SW480 (cell line): ENCODE results near the gene OST4.
"Not testable (repeated sequence)": the region's sequence is repeated elsewhere in the genome, so short reads cannot be mapped to it uniquely, and the experiment has no call there.

Experiments
- DNase-seq: peaks from one replicate; pipeline ENCODE4 v3.0.0-alpha.2; 2016; ENCODE audit warnings: low spot score

OST4 gene

GRCh38 chr2:27071277-27071989 lies at the start of gene OST4:
Gene OST4 (minus strand): TSS chr2:27071654.
- DNase-seq: peak; percentile 90

GRCh38 chr2:27119330-27119670 lies 47.8 kb upstream of the OST4 start:
- DNase-seq: not testable (repeated sequence)

DNA sequence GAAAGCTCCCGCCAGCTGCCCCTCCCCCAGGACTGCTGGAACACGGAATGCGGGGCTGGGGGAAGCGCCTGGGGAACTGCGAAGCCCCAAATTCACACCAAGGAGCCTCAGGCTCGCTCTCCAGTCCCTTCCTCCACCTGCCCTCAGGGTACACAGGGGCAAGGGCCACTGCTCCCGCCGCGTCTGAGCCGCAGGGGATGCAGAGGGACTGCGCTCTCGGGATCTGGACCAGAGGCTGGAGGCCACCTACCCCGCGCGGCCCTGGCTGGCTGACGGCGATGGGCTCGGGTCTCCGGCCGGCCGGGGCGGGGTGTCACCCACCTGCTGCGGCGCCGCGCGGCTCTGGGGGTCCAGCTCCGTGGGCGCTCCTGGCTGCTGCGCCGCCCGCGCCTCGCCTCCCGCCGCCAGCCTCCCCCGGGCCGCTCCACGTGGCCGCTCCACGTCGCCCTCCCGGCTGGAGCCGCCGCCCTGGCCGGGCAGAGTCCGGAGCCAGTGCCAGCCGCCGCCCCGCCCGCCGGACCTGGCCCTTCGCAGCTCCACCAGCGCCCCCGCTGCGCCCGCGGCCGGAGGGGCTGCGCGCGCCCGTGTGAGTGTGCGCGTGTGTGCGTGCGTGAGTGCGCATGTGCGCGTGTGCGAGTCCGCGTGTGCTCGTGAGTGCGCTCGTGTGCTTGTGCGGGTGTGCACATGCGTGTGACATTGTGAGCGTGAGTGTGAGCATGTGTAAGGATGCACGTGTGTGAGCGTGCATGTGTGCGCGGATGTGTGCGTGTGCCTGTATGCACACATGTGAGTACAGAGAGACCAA lies 47.3 kb upstream of the OST4 start, which contains the start of gene CGREF1:
CGREF1 (minus strand) TSS at position 604 of the 805 bp plus-strand sequence. CDS start 14,762 bp downstream, outside the sequence.
- peak; percentile 59 for DNase-seq

DNA sequence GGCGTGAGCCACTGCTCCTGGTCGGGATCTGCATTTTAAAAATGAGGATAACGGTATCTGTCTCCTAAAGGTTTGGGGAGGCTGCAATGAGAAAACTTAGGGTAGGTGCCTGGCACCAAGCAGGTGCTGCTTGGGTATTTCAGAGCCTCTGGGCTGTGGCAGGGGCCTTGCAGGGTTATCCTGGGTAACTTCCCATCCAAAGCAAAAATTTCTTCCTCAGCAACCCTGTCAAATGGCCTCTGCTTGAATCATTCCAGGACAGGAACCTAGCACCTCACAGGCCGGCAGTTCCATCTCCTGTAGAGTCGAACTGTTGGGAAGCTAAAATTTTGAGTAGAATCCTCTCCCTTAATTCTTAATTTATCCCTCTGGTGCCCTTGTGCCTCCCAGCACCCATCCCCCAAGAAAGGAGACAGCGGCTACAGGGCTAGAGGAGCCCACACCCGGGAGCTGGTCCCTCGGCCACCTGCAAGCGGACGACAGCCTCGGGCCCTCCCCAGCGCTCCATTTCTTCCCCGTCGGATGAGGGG lies 46.6 kb upstream of the OST4 start:
- no peak for DNase-seq

- DNase-seq: no peak
Measured at GRCh38 chr2:27115519-27115918, 44.1 kb upstream of the OST4 start.

DNA sequence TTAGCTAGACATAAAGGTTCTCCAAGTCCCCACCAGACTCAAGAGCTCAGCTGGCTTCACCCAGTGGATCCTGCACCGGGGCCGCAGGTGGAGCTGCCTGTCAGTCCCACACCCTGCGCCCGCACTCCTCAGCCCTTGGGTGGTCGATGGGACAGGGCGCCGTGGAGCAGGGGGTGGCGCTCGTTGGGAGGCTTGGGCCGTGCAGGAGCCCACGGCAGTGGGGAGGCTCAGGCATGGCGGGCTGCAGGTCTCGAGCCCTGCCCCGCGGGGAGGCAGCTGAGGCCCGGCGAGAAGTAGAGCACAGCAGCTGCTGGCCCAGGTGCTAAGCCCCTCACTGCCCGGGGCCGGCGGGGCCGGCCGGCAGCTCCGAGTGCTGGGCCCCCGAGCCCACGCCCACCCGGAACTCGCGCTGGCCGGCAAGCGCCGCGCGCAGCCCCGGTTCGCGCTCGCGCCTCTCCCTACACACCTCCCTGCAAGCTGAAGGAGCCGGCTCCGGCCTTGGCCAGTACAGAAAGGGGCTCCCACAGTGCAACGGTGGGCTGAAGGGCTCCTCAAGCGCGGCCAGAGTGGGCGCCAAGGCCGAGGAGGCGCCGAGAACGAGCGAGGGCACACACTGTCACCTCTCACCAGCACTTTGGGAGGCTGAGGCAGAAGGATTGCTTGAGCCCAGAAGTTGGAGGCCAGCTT lies 40.1 kb upstream of the OST4 start:
- DNase-seq: not testable (repeated sequence)

DNA sequence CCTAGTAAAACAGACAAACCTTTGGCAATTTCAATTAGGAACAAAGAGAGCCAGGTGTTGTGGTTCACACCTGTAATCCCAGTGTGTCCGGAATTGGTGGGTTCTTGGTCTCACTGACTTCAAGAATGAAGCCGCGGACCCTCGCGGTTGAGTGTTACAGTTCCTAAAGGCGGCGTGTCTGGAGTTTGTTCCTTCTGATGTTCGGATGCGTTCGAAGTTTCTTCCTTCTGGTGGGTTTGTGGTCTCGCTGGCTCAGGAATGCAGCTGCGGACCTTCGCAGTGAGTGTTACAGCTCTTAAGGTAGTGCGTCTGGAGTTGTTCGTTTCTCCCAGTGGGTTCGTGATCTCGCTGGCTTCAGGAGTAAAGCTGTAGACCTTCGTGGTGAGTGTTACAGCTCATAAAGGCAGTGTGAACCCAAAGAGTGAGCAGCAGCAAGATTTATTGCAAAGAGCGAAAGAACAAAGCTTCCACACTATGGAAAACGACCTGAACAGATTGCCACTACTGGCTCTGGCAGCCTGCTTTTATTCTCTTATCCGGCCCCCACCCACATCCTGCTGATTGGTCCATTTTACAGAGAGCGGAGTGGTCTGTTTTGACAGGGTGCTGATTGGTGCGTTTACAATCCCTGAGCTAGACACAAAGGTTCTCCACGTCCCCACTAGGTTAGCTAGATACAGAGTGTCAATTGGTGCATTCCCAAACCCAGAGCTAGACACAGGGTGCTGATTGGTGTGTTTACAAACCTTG lies 39.3 kb upstream of the OST4 start:
- DNase-seq: not testable (repeated sequence)

DNA sequence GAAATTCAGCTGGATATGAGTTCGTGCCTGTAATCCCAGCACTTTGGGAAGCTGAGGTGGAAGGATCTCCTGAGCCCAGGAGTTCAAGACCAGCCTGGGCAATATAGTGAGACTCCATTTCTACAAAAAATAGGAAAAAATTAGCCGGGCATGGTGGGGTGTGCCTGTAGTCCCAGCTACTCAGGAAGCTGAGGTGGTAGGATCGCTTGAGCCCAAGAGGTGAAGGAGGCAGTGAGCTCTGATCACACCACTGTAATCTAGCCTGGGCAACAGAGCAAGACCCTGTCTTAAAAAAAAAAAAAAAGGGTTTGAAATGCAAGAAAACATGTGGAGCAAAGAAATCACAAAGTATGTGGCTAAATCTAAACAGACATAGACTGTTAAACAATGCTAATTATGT lies 37.6 kb upstream of the OST4 start:
- no peak for DNase-seq

- no peak for DNase-seq
Measured at GRCh38 chr2:27108221-27108620, 36.8 kb upstream of the OST4 start.

DNA sequence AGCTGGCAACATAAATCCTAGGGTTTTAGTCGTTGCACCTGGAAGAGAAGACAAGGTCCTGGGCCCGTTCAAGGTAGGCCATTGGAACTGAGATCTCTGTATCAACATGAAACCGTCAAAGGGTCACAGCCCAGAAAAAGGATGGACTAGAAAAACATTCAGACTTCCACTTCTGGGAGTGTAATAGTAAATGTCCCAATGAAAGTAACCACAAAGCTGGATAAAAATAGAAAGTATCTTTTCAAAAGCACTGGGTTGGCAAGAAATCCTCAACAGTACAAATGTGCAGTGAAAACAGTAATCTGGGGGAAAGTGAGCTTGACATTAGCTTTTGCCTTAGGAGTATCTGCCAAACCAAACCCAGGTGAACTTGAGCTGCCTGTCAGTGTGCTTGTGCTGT lies 34.5 kb upstream of the OST4 start:
- DNase-seq: no peak

- no peak for DNase-seq
Measured at GRCh38 chr2:27102329-27102728, 30.9 kb upstream of the OST4 start.

DNA sequence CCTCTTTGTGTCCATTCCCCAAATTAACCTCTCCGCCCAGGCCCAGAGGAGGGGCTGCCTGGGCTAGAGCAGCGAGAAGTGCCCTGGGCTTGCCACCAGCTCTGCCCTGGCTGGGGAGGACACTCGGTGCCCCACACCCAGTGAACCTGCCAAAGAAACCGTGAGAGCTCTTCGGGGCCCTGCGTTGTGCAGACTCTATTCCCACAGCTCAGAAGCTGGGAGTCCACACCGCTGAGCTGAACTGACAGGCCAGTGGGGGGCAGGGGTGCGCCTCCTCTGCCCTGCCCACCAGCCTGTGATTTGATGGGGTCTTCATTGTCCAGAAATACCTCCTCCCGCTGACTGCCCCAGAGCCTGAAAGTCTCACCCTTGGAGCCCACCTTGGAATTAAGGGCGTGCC lies 28.6 kb upstream of the OST4 start:
- no peak for DNase-seq

GRCh38 chr2:27099334-27099955 lies 28.0 kb upstream of the OST4 start:
- DNase-seq: no peak

DNA sequence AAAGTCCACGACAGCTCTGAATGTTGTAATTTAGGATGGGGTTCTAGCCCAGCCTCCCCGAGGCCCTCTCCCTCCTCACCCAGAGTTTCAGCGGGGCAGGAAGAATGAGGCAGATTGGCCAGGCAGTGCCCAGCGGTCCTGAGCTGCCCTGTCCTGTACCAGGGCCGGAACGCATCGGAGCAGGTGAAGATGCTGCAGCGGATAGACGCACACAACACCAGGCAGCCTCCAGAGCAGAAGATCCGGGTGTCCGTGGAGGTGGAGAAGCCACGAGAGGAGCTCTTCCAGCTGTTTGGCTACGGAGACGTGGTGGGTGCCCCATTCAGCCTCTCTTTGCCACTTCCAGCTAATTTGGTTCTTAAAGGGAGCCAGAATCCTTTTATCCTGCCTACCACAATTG lies 25.9 kb upstream of the OST4 start:
- no peak for DNase-seq

DNA sequence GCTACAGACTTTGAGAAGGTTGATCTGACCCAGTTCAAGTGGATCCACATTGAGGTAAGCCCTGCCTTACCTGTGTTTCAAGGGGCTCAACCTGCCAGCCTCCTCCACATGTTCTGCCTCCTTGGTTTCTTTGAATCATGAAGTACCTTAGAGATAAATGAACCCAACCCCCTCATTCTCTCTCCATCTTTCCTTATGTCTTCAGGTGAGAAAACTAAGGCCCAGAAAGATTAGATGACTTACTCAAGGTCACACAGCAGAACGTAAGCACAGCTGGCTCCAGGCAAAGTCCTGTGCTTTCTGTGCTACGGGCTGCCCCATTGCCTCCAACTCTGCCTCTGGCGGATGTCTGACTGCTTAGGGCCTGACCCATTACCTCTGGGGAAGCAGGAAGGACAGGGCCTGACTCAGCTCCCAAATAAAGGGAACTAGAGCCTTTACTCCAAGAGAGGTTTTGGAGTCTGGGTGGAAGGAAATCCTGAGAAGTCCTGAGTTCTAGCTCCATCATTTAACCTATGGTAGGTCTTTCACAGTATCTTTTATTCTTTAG lies 25.4 kb upstream of the OST4 start:
- no peak for DNase-seq

DNA sequence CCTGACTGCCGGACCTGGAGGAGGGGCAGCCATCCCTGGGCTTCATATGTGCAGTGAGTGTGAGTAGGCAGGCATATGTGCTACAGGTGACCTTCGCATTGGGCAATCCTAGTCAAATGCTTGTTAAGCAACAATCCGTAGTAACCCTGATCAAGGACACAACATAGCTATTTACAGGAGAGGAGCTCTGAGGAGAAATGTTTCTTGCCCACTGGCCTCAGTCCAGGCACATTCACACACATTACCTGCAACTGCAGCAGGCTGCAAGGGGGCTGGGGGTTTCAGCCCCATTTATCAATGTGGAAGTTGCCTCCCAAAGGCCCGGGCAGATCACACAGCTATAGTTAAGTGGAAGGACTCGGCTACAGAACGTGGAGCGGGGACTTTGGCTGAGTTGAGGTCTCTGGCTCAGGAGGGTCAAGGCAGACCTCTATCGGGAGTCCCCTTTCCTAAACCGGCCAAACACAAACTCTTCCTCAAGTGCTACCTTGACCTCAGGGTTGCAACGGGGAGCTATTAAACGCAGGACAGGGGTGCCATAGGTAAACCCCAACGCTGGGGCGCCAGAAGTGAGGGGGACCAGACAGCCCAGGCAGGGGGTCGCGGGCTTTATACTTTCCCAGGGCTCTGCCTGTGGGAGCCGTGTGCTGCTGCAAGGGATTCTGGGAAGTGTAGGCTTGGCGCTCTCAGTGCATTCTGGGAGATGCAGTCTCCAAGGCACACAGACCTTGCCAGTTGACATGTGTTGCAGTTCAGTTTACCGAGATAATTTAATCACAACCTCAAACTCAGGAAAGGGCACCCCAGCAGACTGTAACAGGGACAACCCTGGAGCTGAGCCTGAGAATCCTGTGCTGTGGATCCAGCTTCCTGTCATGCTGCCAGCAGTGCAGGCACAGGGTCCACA lies 24.5 kb upstream of the OST4 start:
- DNase-seq: peak; percentile 46

GRCh38 chr2:27095427-27095744 lies 23.9 kb upstream of the OST4 start:
- no peak for DNase-seq

DNA sequence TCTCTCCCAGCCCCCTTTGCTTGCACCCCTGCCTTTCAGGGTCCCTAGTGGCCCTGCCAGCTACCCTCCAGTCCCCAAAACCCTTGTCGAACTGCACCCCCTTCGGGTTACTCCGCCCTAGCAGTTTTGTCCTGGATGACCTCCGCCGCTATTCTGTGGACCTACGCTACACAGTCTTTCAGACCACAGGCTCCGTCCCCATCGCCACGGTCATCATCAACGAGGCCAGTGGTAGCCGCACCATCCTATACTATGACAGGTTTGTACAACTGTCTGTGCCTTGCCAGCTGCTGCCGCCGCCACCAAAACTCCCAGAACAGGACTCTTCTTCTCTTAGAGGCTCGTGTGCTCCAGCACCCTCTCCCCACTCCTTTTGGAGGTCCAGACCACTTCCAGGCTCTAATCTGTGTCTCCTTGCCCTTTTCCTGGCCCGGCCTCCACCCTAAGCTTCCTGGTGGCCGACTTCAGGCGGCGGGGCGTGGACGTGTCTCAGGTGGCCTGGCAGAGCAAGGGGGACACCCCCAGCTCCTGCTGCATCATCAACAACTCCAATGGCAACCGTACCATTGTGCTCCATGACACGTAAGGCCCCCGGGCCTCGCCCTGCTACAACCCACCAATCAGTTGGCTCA lies 23.0 kb upstream of the OST4 start:
- no peak for DNase-seq

DNA sequence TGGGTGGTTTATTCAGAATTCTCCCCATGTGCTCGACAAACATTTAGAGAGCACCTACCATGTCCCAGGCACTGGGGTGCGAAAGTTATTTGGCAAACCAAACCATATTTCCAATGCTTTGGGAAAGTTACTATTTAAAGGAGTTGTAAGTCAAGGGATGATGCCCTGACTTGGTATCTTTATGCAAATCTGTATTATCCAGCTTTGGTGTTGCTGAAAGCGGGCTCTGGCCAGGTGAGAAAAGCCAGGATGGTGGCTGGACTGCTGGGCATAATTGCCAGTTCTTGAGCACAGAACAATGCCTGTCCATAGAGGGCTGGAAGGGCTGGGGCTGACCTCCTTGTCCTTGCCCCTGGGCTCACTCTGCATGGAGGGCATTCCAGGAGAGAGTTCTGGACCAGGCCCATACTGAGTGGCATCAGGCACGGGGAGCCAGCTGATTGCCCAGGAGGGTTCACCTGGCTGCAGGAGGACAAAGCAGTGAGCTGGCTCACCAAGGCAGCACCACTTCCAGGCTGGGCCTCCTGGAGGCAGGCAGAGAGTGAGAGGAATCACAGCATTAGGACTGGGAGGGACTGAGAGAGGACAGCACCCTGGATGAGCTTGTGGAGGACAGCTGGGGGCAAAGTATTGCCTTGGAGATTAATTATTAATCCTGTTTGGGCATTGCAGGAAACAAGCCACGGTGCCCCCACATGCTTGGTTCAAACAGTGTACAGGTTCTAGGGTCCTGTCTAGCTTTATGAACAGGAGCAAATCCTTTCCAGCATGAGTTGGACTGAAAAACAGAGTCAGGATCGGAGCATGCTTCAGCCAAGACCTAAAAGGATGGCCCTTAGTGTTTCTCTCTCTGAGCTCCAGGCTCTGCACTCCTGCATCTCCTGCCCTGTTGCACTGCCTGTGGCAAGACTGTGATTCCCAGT lies 22.2 kb upstream of the OST4 start:
- DNase-seq: no peak
